Adipocyte (in vitro differentiated cells): Measurements from ENCODE around the gene APC2.
"Not testable (repeated sequence)": the region's sequence is repeated elsewhere in the genome, so short reads cannot be mapped to it uniquely, and the experiment has no call there.

ENCODE experiments used
- DNase-seq: peaks from one replicate; pipeline ENCODE4 v3.0.0-alpha.2; 2015; ENCODE audit warnings: low read depth
- H3K27me3 ChIP-seq: replicated peaks from 2 replicates; pipeline ENCODE4 v1.7.0; 2013; ENCODE audit warnings: mild to moderate bottlenecking, low read length, moderate library complexity; ENCODE audit not compliant: control insufficient read depth, insufficient read depth
- H3K36me3 ChIP-seq: 2 replicates; pipeline ENCODE4 v1.7.0; 2013; ENCODE audit warnings: low read length, mild to moderate bottlenecking, moderate library complexity; ENCODE audit not compliant: control insufficient read depth, insufficient read depth, severe bottlenecking
- H3K4me1 ChIP-seq: 2 replicates; pipeline ENCODE4 v1.7.0; 2013; ENCODE audit warnings: mild to moderate bottlenecking, low read length, moderate library complexity; ENCODE audit not compliant: control insufficient read depth, insufficient read depth
- H3K4me3 ChIP-seq: 2 replicates; pipeline ENCODE4 v1.7.0; 2013; ENCODE audit warnings: mild to moderate bottlenecking, low read length, moderate library complexity
- H3K9ac ChIP-seq: 2 replicates; pipeline ENCODE4 v1.7.0; 2013; ENCODE audit warnings: mild to moderate bottlenecking, low read length, moderate library complexity
- H3K9me3 ChIP-seq: 2 replicates; pipeline ENCODE4 v1.7.0; 2013; ENCODE audit warnings: mild to moderate bottlenecking, low read length, moderate library complexity; ENCODE audit not compliant: control insufficient read depth

The APC2 gene

GRCh38 chr19:1418496-1418775 is 31.5 kb upstream of the APC2 start:
- Histone ChIP-seq H3K9me3 (no peaks in the 10 kb centered on the region), H3K4me1 (peaks cover 41% of the 10 kb centered on the region), H3K36me3 (peaks cover 51% of the 10 kb centered on the region), H3K4me3 (no peak overlapping the region), H3K9ac (peak overlapping the region; percentile 82), H3K27me3 (no peaks in the 10 kb centered on the region)
- DNase-seq = no peak

GRCh38 chr19:1418951-1419738 is 30.8 kb upstream of the APC2 start:
- no peak overlapping the region for H3K4me3 ChIP-seq
- peaks cover 34% of the 10 kb centered on the region for H3K4me1 ChIP-seq

GRCh38 chr19:1420085-1420484 is 29.8 kb upstream of the APC2 start:
- DNase-seq, H3K27me3 ChIP-seq, H3K4me3 ChIP-seq, H3K9me3 ChIP-seq, H3K9ac ChIP-seq: not testable (repeated sequence)
- H3K4me1 ChIP-seq = peaks cover 29% of the 10 kb centered on the region
- H3K36me3 ChIP-seq = peaks cover 61% of the 10 kb centered on the region

More at GRCh38 chr19:1418951-1419738, 30.8 kb upstream of the APC2 start:
- DNase-seq = no peak
- H3K9me3 ChIP-seq = no peaks in the 10 kb centered on the region
- no peak overlapping the region for H3K9ac ChIP-seq
- H3K36me3 ChIP-seq = peaks cover 55% of the 10 kb centered on the region
- no peaks in the 10 kb centered on the region for H3K27me3 ChIP-seq

- no peak for DNase-seq
- Histone ChIP-seq H3K36me3 (peaks cover 66% of the 10 kb centered on the region), H3K9ac (no peak overlapping the region), H3K27me3 (no peaks in the 10 kb centered on the region), H3K9me3 (no peaks in the 10 kb centered on the region), H3K4me1 (peaks cover 27% of the 10 kb centered on the region), H3K4me3 (no peak overlapping the region)
These were observed 29.3 kb upstream of the APC2 start for GRCh38 chr19:1420590-1420989.

GRCh38 chr19:1421218-1421957 is 28.5 kb upstream of the APC2 start:
- H3K27me3 ChIP-seq = no peaks in the 10 kb centered on the region
- H3K9me3 ChIP-seq = no peaks in the 10 kb centered on the region
- H3K9ac ChIP-seq = no peak overlapping the region
- H3K4me1 ChIP-seq = peaks cover 19% of the 10 kb centered on the region
- H3K36me3 ChIP-seq = peaks cover 74% of the 10 kb centered on the region
- no peak overlapping the region for H3K4me3 ChIP-seq
- DNase-seq = no peak

- H3K36me3 ChIP-seq = peaks cover 79% of the 10 kb centered on the region
- H3K9me3 ChIP-seq = no peaks in the 10 kb centered on the region
- no peak overlapping the region for H3K9ac ChIP-seq
- no peak overlapping the region for H3K4me3 ChIP-seq
- no peaks in the 10 kb centered on the region for H3K27me3 ChIP-seq
- H3K4me1 ChIP-seq = peaks cover 13% of the 10 kb centered on the region
- no peak for DNase-seq
These were observed 28.0 kb upstream of the APC2 start for GRCh38 chr19:1421958-1422305.

- Histone ChIP-seq H3K4me3 (no peak overlapping the region), H3K9me3 (no peaks in the 10 kb centered on the region), H3K36me3 (peaks cover 83% of the 10 kb centered on the region), H3K9ac (no peak overlapping the region), H3K27me3 (no peaks in the 10 kb centered on the region), H3K4me1 (peaks cover 9% of the 10 kb centered on the region)
- DNase-seq = no peak
These were observed 27.6 kb upstream of the APC2 start for GRCh38 chr19:1422360-1422759.

- Histone ChIP-seq H3K4me3 (no peak overlapping the region), H3K36me3 (peaks cover 86% of the 10 kb centered on the region), H3K9me3 (no peaks in the 10 kb centered on the region), H3K27me3 (no peaks in the 10 kb centered on the region), H3K9ac (no peak overlapping the region), H3K4me1 (peaks cover 3% of the 10 kb centered on the region)
- DNase-seq = no peak
These were observed 27.0 kb upstream of the APC2 start for GRCh38 chr19:1422943-1423342.

- Histone ChIP-seq H3K27me3 (no peaks in the 10 kb centered on the region), H3K4me3 (no peak overlapping the region), H3K9ac (no peak overlapping the region), H3K36me3 (peaks cover 91% of the 10 kb centered on the region), H3K9me3 (no peaks in the 10 kb centered on the region), H3K4me1 (no peaks in the 10 kb centered on the region)
- DNase-seq = no peak
These were observed 26.3 kb upstream of the APC2 start for GRCh38 chr19:1423436-1424191.

GRCh38 chr19:1424192-1424955 is 25.5 kb upstream of the APC2 start:
- Histone ChIP-seq H3K9me3 (no peaks in the 10 kb centered on the region), H3K9ac (no peak overlapping the region), H3K4me3 (no peak overlapping the region), H3K4me1 (no peaks in the 10 kb centered on the region), H3K36me3 (peaks cover 91% of the 10 kb centered on the region), H3K27me3 (no peaks in the 10 kb centered on the region)
- DNase-seq = no peak
